B cell (primary cell): Measurements from ENCODE around the gene ELL. TPM values are rescaled to one million over a fixed set of nuclear protein-coding genes. Genes with fewer than 3 reads are reported as not detected.

Experiments used
- ATAC-seq: fragments of 200-7000 bp; cut with Tn5 transposase; one replicate; pipeline ENCODE4 v1.10.0; 2021; ENCODE audit warnings: low read depth, mild to moderate bottlenecking, moderate number of reproducible peaks, moderate library complexity
- CTCF ChIA-PET: fragments of 350-600 bp; sonication (Branson Sonifier 250); formaldehyde crosslinking; loops from one replicate; lab custom pipeline; 2021; ENCODE audit warnings: antibody characterized with exemption, inconsistent platforms; lab: Charles Lee
- POLR2A ChIA-PET: fragments of 350-600 bp; sonication (Branson Sonifier 250); formaldehyde crosslinking; loops from one replicate; lab custom pipeline; 2021; ENCODE audit warnings: antibody characterized with exemption; lab: Charles Lee
- DNase-seq: peaks from one replicate; pipeline ENCODE4 v3.0.0; 2013
- H2AFZ ChIP-seq: 2 replicates; pipeline ENCODE4 v1.6.1; 2012; ENCODE audit warnings: mild to moderate bottlenecking, low read depth, low read length; ENCODE audit not compliant: insufficient read depth, poor library complexity, severe bottlenecking
- H3K27ac ChIP-seq, 2 donors: 1 replicate in 1 of 2; 2 replicates in 1 of 2; pipeline ENCODE4 v1.5.1; 2012 to 2013; ENCODE audit warnings: low read length in 2 of 2, mild to moderate bottlenecking in 2 of 2, moderate library complexity in 1 of 2
- H3K27me3 ChIP-seq, 4 experiments: fragments of 200-600 bp in 1 of 4; sonication (generic) in 1 of 4; replicated peaks in 1 of 4; 1 replicate in 2 of 4; 2 replicates in 2 of 4; pipeline versions ENCODE4 v1.6.1 to v1.7.0; 2013 to 2016; ENCODE audit warnings: low read length in 3 of 4, mild to moderate bottlenecking in 2 of 4, mixed read lengths in 1 of 4, moderate library complexity in 1 of 4; ENCODE audit not compliant: insufficient read depth in 4 of 4, control insufficient read depth in 3 of 4; ENCODE audit errors: control extremely low read depth in 1 of 4
- H3K36me3 ChIP-seq, 2 experiments: replicated peaks in 1 of 2; 1 replicate in 1 of 2; 2 replicates in 1 of 2; pipeline versions ENCODE4 v1.6.1 to v1.7.1; 2013; ENCODE audit warnings: low read length in 1 of 2; ENCODE audit not compliant: insufficient read depth in 2 of 2, control insufficient read depth in 1 of 2; ENCODE audit errors: control extremely low read depth in 1 of 2, extremely low read depth in 1 of 2
- H3K4me1 ChIP-seq, 2 donors: fragments of 200-600 bp in 1 of 2; sonication (generic) in 1 of 2; 1 replicate in 1 of 2; 2 replicates in 1 of 2; pipeline versions ENCODE4 v1.5.1 to v1.6.1; 2013 to 2017; ENCODE audit warnings: low read length in 2 of 2; ENCODE audit not compliant: control insufficient read depth in 2 of 2, insufficient read depth in 2 of 2
- H3K4me2 ChIP-seq: replicated peaks from 2 replicates; pipeline ENCODE3; 2012; ENCODE audit warnings: mild to moderate bottlenecking, low read depth, low read length; ENCODE audit not compliant: poor library complexity, severe bottlenecking
- H3K4me3 ChIP-seq, 5 experiments: fragments of 200-600 bp in 1 of 5; sonication (generic) in 1 of 5; 1 replicate in 3 of 5; 2 replicates in 2 of 5; pipeline versions ENCODE4 v1.5.1 to v1.7.0; 2011 to 2016; ENCODE audit warnings: low read length in 4 of 5, mild to moderate bottlenecking in 4 of 5, low read depth in 2 of 5, control low read depth in 1 of 5, moderate library complexity in 1 of 5; ENCODE audit not compliant: insufficient read depth in 1 of 5; ENCODE audit errors: control extremely low read depth in 1 of 5, extremely low read depth in 1 of 5
- H3K79me2 ChIP-seq: fragments of 200-600 bp; sonication (generic); one replicate; pipeline ENCODE4 v1.6.0; 2016; ENCODE audit warnings: low read length; ENCODE audit not compliant: control insufficient read depth, insufficient read depth
- H3K9ac ChIP-seq: fragments of 200-600 bp; sonication (generic); 2 replicates; pipeline ENCODE4 v1.6.1; 2017; ENCODE audit warnings: mild to moderate bottlenecking, low read length, moderate library complexity
- H3K9me3 ChIP-seq, 3 donors: one replicate each; pipeline versions ENCODE4 v1.6.1 to v1.7.1; 2013; ENCODE audit warnings: low read length in 2 of 3; ENCODE audit not compliant: control insufficient read depth in 2 of 3, insufficient read depth in 1 of 3; ENCODE audit errors: control extremely low read depth in 1 of 3
- H4K20me1 ChIP-seq: 2 replicates; pipeline ENCODE4 v1.6.0; 2012; ENCODE audit warnings: mild to moderate bottlenecking, low read length; ENCODE audit not compliant: insufficient read depth, control insufficient read depth, poor library complexity, severe bottlenecking
- H3K27ac Mint-ChIP-seq: one replicate; pipeline ENCODE4 v1.8.0; 2021; ENCODE audit warnings: mixed read lengths
- H3K27me3 Mint-ChIP-seq: one replicate; pipeline ENCODE4 v1.8.0; 2021; ENCODE audit warnings: mixed read lengths
- H3K4me1 Mint-ChIP-seq: one replicate; pipeline ENCODE4 v1.8.0; 2021; ENCODE audit warnings: mixed read lengths
- H3K4me3 Mint-ChIP-seq: one replicate; pipeline ENCODE4 v1.8.0; 2021; ENCODE audit warnings: mixed read lengths
- H3K9me3 Mint-ChIP-seq: one replicate; pipeline ENCODE4 v1.8.0; 2022; ENCODE audit warnings: mixed read lengths; ENCODE audit not compliant: insufficient read depth
- CTCF ChIP-seq: fragments of 200-600 bp; IDR thresholded peaks from one replicate; pipeline ENCODE4 v1.8.0; 2022; ENCODE audit warnings: antibody characterized with exemption, mild to moderate bottlenecking
- EZH2 ChIP-seq: IDR thresholded peaks from 2 replicates; pipeline ENCODE4 v1.6.1; 2012; ENCODE audit warnings: borderline replicate concordance, low read depth, mild to moderate bottlenecking, moderate library complexity, low read length; ENCODE audit not compliant: insufficient read depth, poor library complexity, severe bottlenecking
- WGBS: methylation state at CpG from one replicate; pipeline ENCODE4 v1.1.5; 2013; ENCODE audit warnings: missing lambda C conversion rate; ENCODE audit not compliant: insufficient coverage; 5-methylcytosine and 5-hydroxymethylcytosine counted together
- intact Hi-C: fragments of 100-400 bp; cut with micrococcal nuclease; formaldehyde crosslinking; loops from one replicate; pipeline ENCODE4 v1.10.0; 2022
- polyA plus RNA-seq: library from polyadenylated mRNA; depleted of rRNA; stranded (reverse); fragments of >200 nt; gene quantifications from 2 replicates; pipeline ENCODE4 v1.2.3, GENCODE V29; 2012
- total RNA-seq, 2 donors: library from RNA; stranded (reverse); fragments of 120-200 nt in 1 of 2; gene quantifications; 1 replicate in 1 of 2; 2 replicates in 1 of 2; pipeline versions ENCODE4 v1.2.3 to v1.2.4, GENCODE V29; 2013 to 2022

Gene ELL
- total and polyA plus RNA-seq, 2 donors (not counting 1 experiment from before 2014, with no cell fraction given), result 21.2 to 31.4 TPM

- Histone ChIP-seq H3K27ac (no peak overlapping the region), H3K9ac (no peak overlapping the region), H3K79me2 (peaks cover 98% of the 10 kb centered on the region), H2AFZ (no peak overlapping the region), H3K4me2 (no peak overlapping the region), H3K4me3 (no peak overlapping the region), H4K20me1 (peaks cover 99% of the 10 kb centered on the region), H3K27me3 (no peaks in the 10 kb centered on the region), H3K9me3 (no peaks in the 10 kb centered on the region), H3K36me3 (no peaks in the 10 kb centered on the region), H3K4me1 (peaks cover 25 to 26% of the 10 kb centered on the region in 2 donors)
- DNase-seq (no peak), ATAC-seq (no peak)
- Mint-ChIP-seq H3K27ac (no peak overlapping the region), H3K27me3 (no peaks in the 10 kb centered on the region), H3K4me1 (peaks cover 38% of the 10 kb centered on the region), H3K4me3 (no peak overlapping the region), H3K9me3 (no peaks in the 10 kb centered on the region)
- 97% methylated on average over 8 of the region's 15 CpGs for WGBS
- TF ChIP-seq CTCF, result no peak
- no peak for TF ChIP-seq EZH2
- intact Hi-C loops, result no loop called here
- CTCF ChIA-PET, result interaction anchor here (1.6 kb wide), 1 partner anchor 10 kb away, joined by 5 read pairs; no protein-coding TSS in a partner anchor
- POLR2A ChIA-PET, result no interaction called here
Measured at GRCh38 chr19:18491995-18492953, 29.6 kb downstream of the ELL start.

GRCh38 chr19:18490728-18491127 lies 31.1 kb downstream of the ELL start:
- H3K4me1 Mint-ChIP-seq, result peaks cover 33% of the 10 kb centered on the region
- Histone ChIP-seq H4K20me1 (peaks cover 99% of the 10 kb centered on the region), H2AFZ (no peak overlapping the region), H3K27me3 (no peaks in the 10 kb centered on the region), H3K9ac (no peak overlapping the region), H3K4me3 (no peak overlapping the region), H3K27ac (no peak overlapping the region), H3K79me2 (peaks cover 98% of the 10 kb centered on the region), H3K9me3 (no peaks in the 10 kb centered on the region), H3K36me3 (no peaks in the 10 kb centered on the region), H3K4me2 (no peak overlapping the region), H3K4me1 (peaks cover 11 to 16% of the 10 kb centered on the region in 2 donors)
- DNase-seq (no peak), ATAC-seq (no peak)
- H3K27ac Mint-ChIP-seq, result no peak overlapping the region
- H3K4me3 Mint-ChIP-seq, result no peak overlapping the region
- TF ChIP-seq CTCF (no peak), EZH2 (no peak)
- ChIA-PET POLR2A (no interaction called here), CTCF (interaction anchor here (0.9 to 1.3 kb wide), 3 partner anchors 14 to 356 kb away, joined by 3 read pairs; no protein-coding TSS in a partner anchor)
- 98% methylated on average over 6 of the region's 6 CpGs for WGBS
- no peaks in the 10 kb centered on the region for H3K27me3 Mint-ChIP-seq
- intact Hi-C loops, result no loop called here
- H3K9me3 Mint-ChIP-seq, result no peaks in the 10 kb centered on the region
